HG03025 (cell line): ENCODE measurements around the gene DDX41.
A peak's percentile ranks its signal among the peaks of the same experiment; 100 is the strongest.

Source experiments
- ATAC-seq: cut with Tn5 transposase; IDR thresholded peaks from one replicate; pipeline ENCODE4 v1.9.1; 2021; ENCODE audit warnings: mild to moderate bottlenecking, moderate library complexity; ENCODE audit not compliant: unreplicated experiment, low FRiP score

DDX41 gene

DNA sequence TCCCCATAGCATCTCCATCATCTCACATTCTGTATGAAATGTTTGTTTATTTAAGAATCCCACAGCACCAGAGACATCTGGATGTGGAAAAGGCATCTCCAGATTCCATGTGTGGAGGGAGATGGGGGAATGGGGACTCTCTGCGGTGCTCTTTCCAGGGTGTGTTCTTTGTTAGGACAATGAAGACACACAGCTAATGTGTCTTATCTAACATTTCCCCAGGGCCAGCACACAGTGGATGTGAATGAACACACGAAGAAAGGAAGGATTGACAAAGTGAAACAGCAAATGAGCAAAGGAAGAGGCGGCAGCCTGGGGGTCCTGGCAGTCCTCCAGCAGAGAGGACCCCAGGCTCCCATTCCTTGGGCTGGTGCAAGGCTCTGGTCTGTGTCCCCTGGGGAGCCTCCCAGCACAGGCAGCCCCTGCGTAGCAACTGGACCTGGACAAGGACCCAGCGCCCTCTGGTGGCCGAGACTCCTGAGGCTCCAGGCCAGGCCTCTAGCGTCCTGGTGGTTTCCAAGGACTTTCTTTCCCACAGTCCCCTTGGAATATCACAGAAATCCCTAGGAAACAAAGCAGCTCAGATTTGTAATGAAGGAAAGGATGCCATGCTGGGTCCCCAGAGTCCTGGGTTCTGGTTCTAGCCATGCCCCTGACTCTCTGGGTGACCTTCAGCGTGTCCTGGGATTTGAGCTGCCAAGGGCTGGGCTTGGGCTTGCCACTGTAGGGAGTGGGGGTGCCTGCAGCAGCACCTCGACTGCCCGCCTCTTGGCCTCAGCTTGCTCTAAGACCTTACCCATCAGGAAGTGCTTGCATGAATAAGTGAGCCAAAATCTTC lies 15.9 kb downstream of the DDX41 start:
- no peak for ATAC-seq

DNA sequence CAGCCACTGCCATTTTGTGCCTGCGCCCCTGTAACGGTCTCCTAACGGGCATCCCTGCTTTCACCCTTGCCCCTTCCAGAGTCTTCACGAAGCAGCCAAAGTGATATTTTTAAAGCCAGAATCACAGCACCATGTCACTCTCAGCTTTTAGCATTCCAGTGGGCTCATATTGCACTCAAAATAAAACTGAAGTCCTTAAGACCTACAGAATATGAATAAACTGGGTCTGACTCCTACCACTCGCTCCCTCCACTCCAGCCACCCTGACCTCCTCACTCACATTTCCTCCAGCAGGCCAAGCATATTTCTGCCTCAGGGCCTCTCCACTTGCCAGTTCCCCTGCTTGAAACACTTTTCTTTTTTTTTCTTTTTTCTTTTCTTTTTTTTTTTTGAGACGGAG lies 16.9 kb downstream of the DDX41 start:
- no peak for ATAC-seq

DNA sequence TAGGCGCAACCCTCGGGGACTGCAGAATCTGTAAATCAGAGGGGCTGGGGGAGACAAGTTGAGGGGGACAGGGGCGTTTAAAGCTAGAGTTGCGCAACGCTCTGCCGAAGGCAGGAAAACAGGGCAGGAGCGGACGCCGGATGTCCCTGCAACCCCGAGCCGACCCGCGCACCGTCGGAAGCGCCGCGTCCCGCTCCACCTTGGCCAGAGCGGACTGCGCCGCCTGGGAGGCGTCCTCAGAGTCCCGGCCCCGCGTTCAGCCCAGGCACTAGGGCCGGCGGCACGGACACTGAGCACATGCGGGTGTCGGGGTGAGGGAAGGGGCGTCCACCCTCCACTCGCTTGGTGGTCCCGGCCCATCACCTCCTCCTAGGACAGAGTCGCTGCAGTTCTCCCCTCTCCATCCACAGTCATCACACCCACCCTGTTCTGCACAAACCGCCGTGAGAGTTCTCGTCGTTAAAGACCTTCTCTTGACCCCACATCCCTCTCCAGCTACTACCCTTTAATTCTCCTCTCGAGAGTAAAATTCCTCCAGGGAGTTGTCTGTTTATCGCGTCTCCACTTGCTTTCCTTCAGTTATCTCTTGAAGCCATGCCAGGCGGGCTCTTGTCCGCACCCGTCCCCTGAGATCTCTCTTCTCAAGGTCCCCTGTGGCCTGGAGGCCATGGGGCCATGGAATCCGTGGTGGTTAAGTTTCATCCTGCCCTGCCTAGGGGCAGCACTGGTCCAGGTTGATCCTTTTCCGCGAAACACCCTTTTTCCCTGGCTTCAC lies 18.6 kb downstream of the DDX41 start:
- ATAC-seq = no peak

DNA sequence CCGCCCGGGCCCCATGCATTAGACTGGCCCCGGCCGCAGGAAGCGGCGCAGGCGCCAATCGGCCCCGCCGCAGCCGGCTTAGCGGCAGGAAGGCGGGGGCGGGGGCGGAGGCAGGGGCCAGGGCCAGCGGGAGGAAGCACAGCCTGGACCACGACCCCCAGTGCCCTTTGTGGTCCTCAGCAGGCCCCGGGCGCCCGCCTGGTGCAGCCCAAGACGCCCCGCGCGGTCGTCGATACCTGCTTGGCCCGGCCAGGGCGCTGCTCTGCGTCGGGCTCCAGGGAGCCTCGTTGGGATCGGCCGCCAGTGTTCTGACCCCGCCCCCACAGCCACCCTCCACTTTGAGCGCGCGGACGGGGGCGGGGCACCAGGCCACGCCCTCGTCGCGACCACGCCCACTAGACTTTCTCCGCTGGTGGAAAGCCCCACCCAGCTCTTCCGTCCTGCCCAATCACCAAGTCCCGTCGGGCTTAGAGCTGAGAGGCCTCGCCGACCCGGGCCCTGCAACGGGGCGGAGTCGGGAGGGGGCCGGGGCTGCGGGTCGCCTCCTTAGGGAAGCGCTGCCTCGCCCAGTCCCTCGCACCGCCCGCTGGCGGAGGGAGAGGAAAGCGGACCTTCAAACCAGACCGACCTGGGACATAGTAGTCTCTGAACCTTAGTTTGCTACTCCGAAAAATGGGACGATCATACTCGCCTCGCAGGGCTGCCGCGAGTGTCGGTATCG lies 19.3 kb downstream of the DDX41 start, which contains the start of gene PDLIM7:
PDLIM7 (minus strand) TSS at position 313 of the 721 bp plus-strand sequence. CDS start 1,092 bp downstream, outside the sequence.
- ATAC-seq = peak; percentile 65

DNA sequence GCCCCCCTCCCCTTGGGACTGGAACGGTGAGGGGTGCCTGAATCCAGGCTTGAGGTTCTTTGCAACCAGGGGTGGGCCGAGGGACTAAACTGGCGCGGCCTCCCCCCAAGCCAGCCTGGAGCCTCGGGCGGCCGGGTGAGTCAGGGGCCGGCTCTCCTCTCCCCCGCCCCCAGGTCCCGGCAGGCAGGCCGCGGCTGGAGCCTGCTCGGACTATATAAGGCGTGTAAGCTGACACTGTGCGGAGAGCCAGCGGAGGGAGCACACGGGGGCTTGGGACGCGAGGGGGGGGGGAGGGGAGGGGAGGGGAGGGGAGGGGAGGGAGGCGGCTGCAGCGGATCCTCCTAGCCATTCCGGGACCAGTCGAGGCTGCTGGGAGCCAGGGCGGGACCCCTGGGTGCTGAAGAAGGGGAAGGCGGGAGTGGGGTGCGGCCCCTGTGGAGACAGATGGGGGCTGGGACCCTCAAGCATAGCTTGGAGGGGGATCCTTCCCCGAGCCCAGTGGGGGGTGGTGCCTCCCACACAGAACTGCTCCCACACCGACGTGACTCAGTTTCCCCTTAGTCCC lies 20.0 kb downstream of the DDX41 start:
- ATAC-seq = peak; percentile 4

DNA sequence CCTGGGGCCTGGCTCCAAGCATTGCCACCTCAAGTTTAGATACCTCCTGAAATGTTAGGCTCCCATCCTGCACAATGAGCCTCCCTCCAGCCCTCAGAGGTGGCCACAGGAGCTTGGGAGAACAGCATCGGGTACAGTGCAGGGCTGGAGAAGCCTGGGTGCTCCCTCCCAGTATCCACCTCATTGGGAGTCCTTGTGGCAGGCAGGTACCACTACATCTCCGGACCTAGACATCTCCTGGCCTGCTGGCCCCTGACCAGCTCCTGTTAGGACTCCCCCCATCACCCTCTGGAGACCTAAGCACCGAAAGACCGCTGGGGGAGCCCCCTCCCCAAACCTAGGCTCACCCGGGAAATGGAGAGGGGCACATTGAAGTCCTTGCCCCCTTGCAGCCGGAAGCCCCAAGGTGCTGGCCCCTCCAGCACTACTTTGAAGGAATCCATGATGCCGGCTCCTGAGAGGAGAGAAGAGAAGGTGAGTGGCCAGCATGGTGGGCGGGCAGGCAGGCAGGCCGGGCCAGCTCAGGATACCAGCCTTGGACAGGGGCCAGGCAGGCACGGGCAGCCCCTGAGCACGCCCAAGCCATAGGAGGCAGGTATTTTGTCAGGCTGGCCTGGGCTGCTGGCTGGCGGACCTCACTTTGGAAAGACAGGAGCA lies 20.6 kb downstream of the DDX41 start:
- ATAC-seq = no peak

DNA sequence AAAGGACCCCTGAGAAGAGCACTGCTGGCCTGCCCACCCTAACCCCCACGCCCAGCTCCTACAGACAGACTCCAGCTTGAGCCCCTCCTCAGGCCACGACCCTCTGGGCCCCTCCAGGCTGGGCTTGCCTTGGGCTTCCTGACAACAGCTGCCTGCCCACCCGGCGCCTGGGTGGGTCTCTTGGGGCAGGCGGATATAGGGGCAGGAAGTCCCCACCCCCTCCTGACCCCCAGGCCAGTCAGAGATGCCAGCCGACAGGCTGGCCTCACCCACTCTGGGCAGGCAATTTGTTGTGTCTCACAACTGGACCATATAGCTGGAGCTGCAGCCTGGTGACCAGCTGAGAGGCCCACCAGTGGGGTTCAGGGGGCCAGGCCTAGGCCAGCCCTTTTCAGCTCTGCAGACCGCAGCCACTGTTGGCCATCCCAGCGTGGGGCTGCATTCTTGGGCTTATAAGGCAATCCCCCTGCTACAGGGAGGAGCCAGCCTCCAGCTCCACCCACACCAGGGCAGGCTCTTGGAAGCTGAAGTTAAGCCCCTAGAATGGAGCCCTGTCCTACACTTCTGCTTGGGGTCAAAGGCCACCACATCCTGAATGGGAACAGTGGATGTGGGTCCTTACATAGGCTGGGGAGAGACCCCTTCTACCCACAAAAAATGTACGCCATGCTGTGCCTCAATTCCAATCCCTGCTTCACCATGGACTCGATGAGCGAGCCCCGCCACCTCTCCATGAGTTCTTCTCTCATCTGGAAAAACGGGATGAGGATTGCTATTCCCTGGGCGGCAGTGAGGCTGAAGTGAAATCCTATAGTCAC lies 21.3 kb downstream of the DDX41 start:
- no peak for ATAC-seq

DNA sequence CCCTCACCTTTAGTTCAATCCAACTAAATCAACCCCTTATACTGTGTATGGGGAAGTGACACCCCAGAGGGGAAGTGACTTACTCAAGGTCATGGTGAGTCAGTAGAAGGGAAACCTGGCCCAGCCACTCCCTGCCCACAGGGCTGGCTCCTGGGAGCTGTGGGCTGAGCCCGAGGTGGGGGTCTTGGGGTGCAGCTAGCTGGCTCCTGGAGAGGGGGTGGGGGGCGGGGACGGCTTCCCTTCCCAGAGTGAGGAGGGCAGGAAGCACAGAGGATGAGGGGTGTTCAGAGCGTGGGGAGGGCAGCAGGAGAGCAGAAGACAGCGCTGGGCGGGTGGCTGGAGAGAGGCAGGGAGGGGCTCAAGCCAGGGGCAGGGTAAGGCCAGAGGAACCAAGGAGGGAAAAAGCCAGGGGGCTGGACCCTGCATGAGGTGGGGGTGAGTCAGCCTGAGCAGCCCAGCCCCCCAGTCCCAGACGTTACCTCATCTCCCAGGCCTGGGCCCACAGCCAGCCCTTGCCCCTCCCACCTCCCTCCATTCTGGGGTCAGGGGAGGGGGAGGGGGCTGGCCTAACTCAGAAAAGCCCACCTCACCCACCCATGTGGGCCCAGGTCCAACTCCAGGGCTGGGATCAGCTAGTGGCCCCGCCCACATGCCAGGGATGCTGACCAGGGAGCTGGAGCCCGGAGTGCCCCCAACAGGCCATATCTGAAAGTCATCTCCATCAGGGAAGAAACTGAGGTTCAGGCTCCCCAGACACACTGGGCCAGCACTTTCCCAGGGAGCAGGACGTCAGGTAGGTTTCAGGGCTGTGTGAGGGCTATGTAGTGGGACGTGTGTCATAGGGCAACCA lies 22.2 kb downstream of the DDX41 start:
- no peak for ATAC-seq

DNA sequence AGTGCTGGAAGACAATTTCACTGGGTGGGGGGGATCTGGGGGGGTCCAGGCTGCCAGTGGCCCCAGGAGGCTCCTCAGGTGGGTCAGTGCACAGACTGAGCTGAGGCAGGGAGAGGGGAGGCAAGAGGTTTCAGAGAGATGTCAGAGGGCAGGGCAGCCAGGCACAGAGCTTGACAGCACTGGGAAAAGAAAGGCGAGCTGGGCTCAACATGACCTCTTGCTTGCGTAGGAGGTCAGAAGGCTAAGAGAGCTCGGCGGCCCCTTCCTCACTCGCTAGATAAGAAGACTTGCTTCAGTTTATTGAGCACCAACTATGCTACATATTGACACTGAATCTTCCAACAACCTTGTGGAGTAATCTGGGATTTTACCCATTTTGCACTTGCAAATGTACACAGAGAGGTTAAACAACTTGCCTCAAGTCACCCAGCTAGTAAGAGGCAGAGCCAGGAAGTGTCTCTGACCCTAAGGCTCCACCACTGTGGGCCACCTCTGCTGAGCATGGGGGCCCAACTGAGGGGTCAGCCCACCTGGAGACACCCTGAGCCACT lies 22.9 kb downstream of the DDX41 start:
- ATAC-seq = no peak

DNA sequence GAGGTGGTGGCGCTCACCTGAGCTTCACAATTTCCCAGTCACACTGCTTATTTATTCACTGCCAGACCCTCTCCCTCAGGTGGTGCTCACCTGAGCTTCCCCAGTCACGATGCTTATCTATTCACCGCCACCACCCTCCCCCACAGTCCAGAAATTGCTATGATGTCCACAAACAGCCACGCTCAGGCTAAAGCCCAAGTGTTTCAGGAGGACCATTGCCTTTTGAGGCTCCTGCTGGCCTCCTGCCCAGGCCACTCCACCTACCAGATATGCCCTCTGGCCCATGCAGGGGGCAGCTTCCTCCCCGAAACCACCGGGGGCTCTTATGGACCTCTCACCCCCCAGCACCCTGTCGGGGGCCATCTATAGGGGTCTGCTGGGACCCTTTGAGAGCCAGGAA lies 23.9 kb downstream of the DDX41 start:
- ATAC-seq = no peak

DNA sequence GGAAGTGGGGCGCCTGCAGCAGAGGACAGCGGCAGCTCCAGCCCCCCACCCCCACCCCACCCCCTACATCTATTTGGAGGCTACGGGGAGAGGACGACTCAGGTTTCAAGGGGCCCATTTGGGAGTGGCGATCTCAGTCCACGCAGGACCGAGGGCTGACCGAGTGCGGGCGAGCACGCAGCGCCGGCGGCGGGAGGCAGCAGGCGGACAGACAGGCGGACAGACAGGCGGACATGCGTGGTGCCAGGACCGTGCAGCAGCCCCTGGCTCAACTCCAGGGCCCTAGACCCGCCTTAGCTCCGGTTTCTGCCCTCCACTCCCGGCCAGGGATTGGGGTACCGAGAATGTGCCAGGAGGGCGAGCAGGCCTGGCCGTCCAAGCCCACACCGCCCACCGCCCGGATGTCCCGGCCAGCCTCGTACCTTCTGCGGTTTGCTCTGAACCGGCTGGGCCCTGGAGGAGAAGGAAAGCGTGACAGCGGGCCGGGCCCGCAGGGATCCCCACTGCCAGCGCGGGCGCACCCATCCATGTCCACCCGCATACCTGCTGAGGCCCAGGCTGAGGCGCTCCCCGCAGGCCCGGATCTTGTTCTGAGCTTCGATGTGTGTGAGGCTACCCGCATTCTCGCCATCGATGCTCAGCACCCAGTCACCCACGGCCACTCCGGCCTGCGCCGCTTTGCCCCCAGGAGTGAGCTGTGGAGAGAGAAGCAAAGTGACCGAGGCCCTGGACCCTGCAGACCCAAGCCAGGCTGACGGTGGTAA lies 24.6 kb downstream of the DDX41 start:
- no peak for ATAC-seq

DNA sequence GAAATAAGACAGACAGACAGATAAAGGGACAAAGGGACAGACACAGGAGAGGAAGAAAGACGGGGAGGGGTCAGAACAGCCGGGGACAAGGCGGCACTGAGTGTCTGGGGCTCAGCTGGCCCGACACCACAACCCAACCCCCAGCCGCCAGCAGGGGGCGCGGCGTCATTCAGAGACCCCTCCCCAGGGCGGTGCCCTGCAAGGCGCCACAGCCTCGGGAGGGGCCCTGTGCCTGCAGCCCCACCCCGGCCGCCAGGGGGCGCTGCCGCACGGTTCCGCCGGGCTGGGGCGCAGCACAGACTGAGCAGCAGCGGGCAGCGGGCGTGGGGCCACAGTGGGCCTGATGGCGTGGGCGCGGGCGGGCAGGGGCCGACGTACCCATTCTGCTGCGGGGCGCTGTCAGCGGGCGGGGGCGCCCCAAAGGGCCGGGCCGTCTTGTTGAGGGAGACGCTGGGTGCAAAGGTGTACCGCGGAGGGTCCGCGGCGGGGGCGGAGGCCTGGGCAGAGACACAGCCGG lies 25.3 kb downstream of the DDX41 start:
- ATAC-seq = no peak

DNA sequence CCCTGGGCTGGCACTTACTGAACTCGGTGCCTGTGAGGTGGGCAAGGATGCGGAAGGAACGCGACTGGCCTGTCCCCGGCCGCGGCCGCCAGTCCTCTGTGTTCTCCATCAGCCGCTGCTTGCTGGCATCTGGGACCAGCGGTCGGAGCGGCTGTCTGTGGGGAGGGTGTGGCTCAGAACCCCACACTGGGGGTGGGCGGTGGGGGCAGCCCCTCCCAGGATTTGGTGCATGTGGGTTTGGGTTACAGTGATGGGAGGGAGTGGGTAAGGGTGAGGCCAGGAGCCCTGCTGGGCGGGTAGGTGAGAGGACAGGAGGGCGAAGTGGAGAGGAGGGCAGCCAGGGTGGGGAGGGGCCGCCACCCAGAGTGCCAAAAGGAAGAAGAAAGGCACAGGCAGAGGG lies 25.8 kb downstream of the DDX41 start:
- ATAC-seq = no peak

DNA sequence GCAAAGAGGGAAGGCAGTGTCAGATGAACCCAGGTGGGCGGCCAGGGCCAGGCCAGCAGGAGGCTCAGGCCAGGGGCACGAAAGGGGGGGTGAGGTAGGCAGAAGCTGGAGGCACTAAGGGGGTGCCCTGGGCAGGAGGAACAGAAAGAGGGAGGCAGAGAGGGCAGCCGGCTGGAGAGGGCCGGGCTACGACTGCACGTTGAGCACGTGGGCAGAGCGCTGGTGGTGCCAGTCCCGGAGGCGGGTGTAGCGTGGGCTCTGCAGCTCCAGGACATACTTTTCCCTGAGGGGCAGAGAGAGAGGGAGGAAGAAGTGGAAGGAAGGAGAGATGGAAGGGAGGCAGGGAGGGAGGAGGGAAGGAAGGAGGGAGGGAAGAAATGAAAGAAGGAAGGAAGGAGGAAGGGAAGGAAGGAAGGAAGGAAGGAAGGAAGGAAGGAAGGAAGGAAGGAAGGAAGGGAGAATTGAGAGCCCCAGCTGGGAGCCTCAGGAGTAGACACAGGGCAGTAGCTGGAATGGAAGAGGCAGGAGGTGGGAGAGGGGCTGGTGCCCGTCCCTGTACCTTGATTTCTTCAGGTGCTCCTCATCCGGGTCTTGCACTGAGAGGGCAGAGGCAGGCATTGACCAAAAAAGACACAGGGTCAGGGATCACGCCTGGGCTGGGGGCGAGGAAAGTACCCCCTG lies 26.3 kb downstream of the DDX41 start:
- ATAC-seq = no peak

DNA sequence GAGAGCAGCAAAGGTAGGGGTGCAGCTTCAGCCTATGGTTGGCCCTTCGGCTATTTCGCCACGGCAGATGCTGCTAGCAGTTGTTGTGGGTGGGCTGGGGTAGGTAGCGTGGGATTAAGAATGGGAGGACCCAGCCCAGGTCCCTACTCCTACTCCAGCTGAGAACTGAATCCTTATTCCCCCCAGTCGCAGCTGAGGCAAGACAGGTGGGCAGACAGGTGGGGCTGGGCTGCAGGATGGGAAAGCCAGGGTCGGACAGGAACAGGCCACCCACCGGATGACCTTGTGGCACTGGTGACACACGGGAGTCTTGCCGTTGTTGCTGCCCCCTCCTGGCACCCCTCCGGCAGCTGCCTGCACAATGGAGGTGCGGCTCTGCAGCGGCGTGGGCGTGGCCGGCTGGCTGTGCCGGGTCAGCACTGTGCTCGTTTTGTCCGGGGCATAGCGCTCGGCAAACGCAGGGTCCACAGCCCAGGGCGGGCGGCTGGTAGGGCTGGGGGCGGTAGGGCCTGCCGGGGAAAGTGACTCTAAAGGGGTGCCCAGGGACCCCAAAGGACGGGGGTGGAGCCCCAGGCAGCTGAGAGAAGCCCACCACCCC lies 27.5 kb downstream of the DDX41 start:
- no peak for ATAC-seq

DNA sequence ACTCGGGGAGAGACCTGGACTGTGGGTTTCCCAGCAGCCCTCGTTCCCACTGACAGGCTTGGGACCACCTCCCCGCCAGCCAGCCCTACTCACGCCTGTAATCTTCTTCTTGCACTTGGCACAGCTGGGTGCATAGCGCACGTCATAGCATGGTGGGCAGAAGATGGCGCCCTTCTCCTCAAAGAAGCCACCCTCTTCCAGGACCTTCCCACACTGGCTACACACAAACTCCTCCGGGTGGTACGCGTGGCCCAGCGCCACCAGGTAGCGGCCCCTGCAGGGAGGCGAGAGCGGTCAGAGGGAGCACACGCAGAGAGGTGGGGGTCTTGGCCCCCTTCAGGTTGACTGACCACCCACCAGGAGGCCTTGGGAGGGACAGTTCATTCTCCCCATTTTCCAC lies 28.8 kb downstream of the DDX41 start:
- ATAC-seq = no peak
